Osteoblast (primary cell): ENCODE data around the gene SETD2. TPM values are rescaled to one million over a fixed set of nuclear protein-coding genes. Genes with fewer than 3 reads are reported as not detected.

Experiments
- DNase-seq: peaks from one replicate; pipeline ENCODE4 v3.0.0; 2011; ENCODE audit warnings: low spot score, mixed read lengths; ENCODE audit not compliant: insufficient read length; ENCODE audit errors: missing footprints
- H2AFZ ChIP-seq: 2 replicates; pipeline ENCODE4 v1.6.0; 2011; ENCODE audit warnings: mild to moderate bottlenecking, low read length
- H3K27ac ChIP-seq: 2 replicates; pipeline ENCODE4 v1.5.1; 2011; ENCODE audit warnings: mild to moderate bottlenecking, low read depth, low read length, moderate library complexity
- H3K27me3 ChIP-seq: 2 replicates; pipeline ENCODE4 v1.6.0; 2012; ENCODE audit warnings: mild to moderate bottlenecking, control low read depth, inconsistent platforms, low read length, moderate library complexity; ENCODE audit not compliant: insufficient read depth
- H3K36me3 ChIP-seq: 2 replicates; pipeline ENCODE4 v1.5.1; 2011; ENCODE audit warnings: mild to moderate bottlenecking, low read length, control low read depth, moderate library complexity; ENCODE audit not compliant: insufficient read depth
- H3K4me1 ChIP-seq: 2 replicates; pipeline ENCODE4 v1.5.1; 2011; ENCODE audit warnings: mild to moderate bottlenecking, low read length, control low read depth, moderate library complexity; ENCODE audit not compliant: insufficient read depth
- H3K4me2 ChIP-seq: 2 replicates; pipeline ENCODE4 v1.6.0; 2011; ENCODE audit warnings: mild to moderate bottlenecking, low read length; ENCODE audit not compliant: insufficient read depth
- H3K4me3 ChIP-seq: fragments of 200-600 bp; sonication (generic); 3 replicates; pipeline ENCODE4 v1.5.1; 2012; ENCODE audit warnings: mild to moderate bottlenecking, low read length, inconsistent platforms; ENCODE audit not compliant: insufficient read depth
- H3K79me2 ChIP-seq: 2 replicates; pipeline ENCODE4 v1.6.0; 2012; ENCODE audit warnings: mild to moderate bottlenecking, low read length, control low read depth, inconsistent platforms; ENCODE audit not compliant: insufficient read depth
- H3K9me3 ChIP-seq: 2 replicates; pipeline ENCODE4 v1.5.1; 2011; ENCODE audit warnings: low read depth, low read length, control low read depth
- H4K20me1 ChIP-seq: 2 replicates; pipeline ENCODE4 v1.6.0; 2012; ENCODE audit warnings: mild to moderate bottlenecking, low read length, control low read depth; ENCODE audit not compliant: insufficient read depth
- CTCF ChIP-seq: IDR thresholded peaks from 2 replicates; pipeline ENCODE4 v1.5.1; 2011; ENCODE audit warnings: mild to moderate bottlenecking, low read depth, low read length, moderate library complexity; ENCODE audit errors: extremely low read depth
- total RNA-seq: library from RNA; depleted of rRNA; stranded (reverse); fragments of >200 nt; gene quantifications from 2 replicates; pipeline ENCODE4 v1.2.3, GENCODE V29; 2012

SETD2 gene
- total RNA-seq, 1 donor = 39.8 TPM

- Histone ChIP-seq H3K27ac (no peak overlapping the region), H3K36me3 (no peaks in the 10 kb centered on the region), H3K4me1 (no peaks in the 10 kb centered on the region), H3K4me2 (no peak overlapping the region), H3K9me3 (no peaks in the 10 kb centered on the region), H4K20me1 (peaks cover 62% of the 10 kb centered on the region), H2AFZ (no peak overlapping the region), H3K27me3 (no peaks in the 10 kb centered on the region), H3K4me3 (no peak overlapping the region), H3K79me2 (peaks cover 95% of the 10 kb centered on the region)
- DNase-seq = no peak
- TF ChIP-seq CTCF = no peak
These were observed 29.6 kb downstream of the SETD2 start for GRCh38 chr3:47134311-47134710.

- no peak overlapping the region for H3K4me3 ChIP-seq
- H3K79me2 ChIP-seq = peaks cover 95% of the 10 kb centered on the region
- no peaks in the 10 kb centered on the region for H3K4me1 ChIP-seq
- H4K20me1 ChIP-seq = peaks cover 60% of the 10 kb centered on the region
- no peak for DNase-seq
- no peaks in the 10 kb centered on the region for H3K36me3 ChIP-seq
- H2AFZ ChIP-seq = no peak overlapping the region
- no peaks in the 10 kb centered on the region for H3K9me3 ChIP-seq
- no peaks in the 10 kb centered on the region for H3K27me3 ChIP-seq
- TF ChIP-seq CTCF = no peak
- H3K27ac ChIP-seq = no peak overlapping the region
- H3K4me2 ChIP-seq = no peak overlapping the region
These were observed 30.3 kb downstream of the SETD2 start for GRCh38 chr3:47133641-47134040.

- H3K4me2 ChIP-seq = no peak overlapping the region
- H4K20me1 ChIP-seq = peaks cover 64% of the 10 kb centered on the region
- no peaks in the 10 kb centered on the region for H3K4me1 ChIP-seq
- peaks cover 99% of the 10 kb centered on the region for H3K79me2 ChIP-seq
- no peaks in the 10 kb centered on the region for H3K36me3 ChIP-seq
- no peak overlapping the region for H2AFZ ChIP-seq
- TF ChIP-seq CTCF = no peak
- H3K4me3 ChIP-seq = no peak overlapping the region
- H3K27ac ChIP-seq = no peak overlapping the region
- no peaks in the 10 kb centered on the region for H3K9me3 ChIP-seq
- H3K27me3 ChIP-seq = no peaks in the 10 kb centered on the region
- DNase-seq = no peak
These were observed 33.4 kb downstream of the SETD2 start for GRCh38 chr3:47130557-47130956.

GRCh38 chr3:47128137-47128536 is 35.8 kb downstream of the SETD2 start:
- Histone ChIP-seq H3K27ac (no peak overlapping the region), H2AFZ (no peak overlapping the region), H3K4me3 (no peak overlapping the region), H3K79me2 (peaks cover 94% of the 10 kb centered on the region), H3K27me3 (no peaks in the 10 kb centered on the region), H3K9me3 (no peaks in the 10 kb centered on the region), H3K4me1 (no peaks in the 10 kb centered on the region), H4K20me1 (peaks cover 41% of the 10 kb centered on the region), H3K36me3 (peaks cover 12% of the 10 kb centered on the region), H3K4me2 (no peak overlapping the region)
- TF ChIP-seq CTCF = no peak
- DNase-seq = no peak
